Endothelial cell (in vitro differentiated cells): ENCODE measurements around the gene ODAD3. TPM values are rescaled to one million over a fixed set of nuclear protein-coding genes. Genes with fewer than 3 reads are reported as not detected.
A peak's percentile ranks its signal among the peaks of the same experiment; 100 is the strongest.
"Not testable (repeated sequence)": the region's sequence is repeated elsewhere in the genome, so short reads cannot be mapped to it uniquely, and the experiment has no call there.

Experiments used
- DNase-seq: peaks from one replicate; pipeline ENCODE4 v3.0.0; 2021; ENCODE audit warnings: low spot score
- H3K27ac Mint-ChIP-seq: one replicate; pipeline ENCODE4 v1.8.0; 2021; ENCODE audit warnings: mixed read lengths, inconsistent platforms; ENCODE audit not compliant: unreplicated experiment
- H3K27me3 Mint-ChIP-seq: one replicate; pipeline ENCODE4 v1.8.0; 2021; ENCODE audit warnings: mild to moderate bottlenecking, moderate library complexity, mixed read lengths, inconsistent platforms; ENCODE audit not compliant: unreplicated experiment
- H3K36me3 Mint-ChIP-seq: one replicate; pipeline ENCODE4 v1.8.0; 2021; ENCODE audit warnings: mild to moderate bottlenecking, low read depth, mixed read lengths, inconsistent platforms; ENCODE audit not compliant: unreplicated experiment
- H3K4me1 Mint-ChIP-seq: one replicate; pipeline ENCODE4 v1.8.0; 2021; ENCODE audit warnings: mild to moderate bottlenecking, mixed read lengths, inconsistent platforms; ENCODE audit not compliant: unreplicated experiment
- H3K4me3 Mint-ChIP-seq: one replicate; pipeline ENCODE4 v1.8.0; 2021; ENCODE audit warnings: mild to moderate bottlenecking, mixed read lengths, inconsistent platforms; ENCODE audit not compliant: unreplicated experiment
- H3K9me3 Mint-ChIP-seq: one replicate; pipeline ENCODE4 v1.8.0; 2021; ENCODE audit warnings: mixed read lengths, inconsistent platforms; ENCODE audit not compliant: unreplicated experiment
- CTCF ChIP-seq: fragments of 200-600 bp; sonication (generic); IDR thresholded peaks from one replicate; pipeline ENCODE4 v1.5.0; 2021; ENCODE audit warnings: antibody characterized with exemption; ENCODE audit not compliant: unreplicated experiment
- total RNA-seq: library from RNA; stranded (reverse); fragmentation: NEBNext Ultra II Directional; extraction: Animal tissue kit (Norgen Biotek cat#: 25700); gene quantifications from one replicate; pipeline ENCODE4 v1.2.1, GENCODE V29; 2021; ENCODE audit not compliant: unreplicated experiment

The ODAD3 gene
- total RNA-seq, 1 donor from 2014 or later = 0.64 TPM

- TF ChIP-seq CTCF = no peak
- Mint-ChIP-seq H3K27ac (no peak overlapping the region), H3K4me1 (peaks cover 2% of the 10 kb centered on the region), H3K36me3 (no peaks in the 10 kb centered on the region), H3K27me3 (peaks cover 24% of the 10 kb centered on the region), H3K9me3 (no peaks in the 10 kb centered on the region), H3K4me3 (no peak overlapping the region)
- no peak for DNase-seq
Observed at GRCh38 chr19:11418094-11418548, 16.8 kb downstream of the ODAD3 start.

GRCh38 chr19:11416346-11417052, 18.4 kb downstream of the ODAD3 start:
- Mint-ChIP-seq H3K27ac (no peak overlapping the region), H3K4me3 (peak overlapping the region; percentile 62), H3K36me3 (no peaks in the 10 kb centered on the region), H3K4me1 (peaks cover 2% of the 10 kb centered on the region), H3K27me3 (peaks cover 20% of the 10 kb centered on the region), H3K9me3 (no peaks in the 10 kb centered on the region)
- TF ChIP-seq CTCF = no peak
- DNase-seq = no peak

- H3K36me3 Mint-ChIP-seq = no peaks in the 10 kb centered on the region
- no peaks in the 10 kb centered on the region for H3K9me3 Mint-ChIP-seq
- H3K4me3 Mint-ChIP-seq = no peak overlapping the region
Observed at GRCh38 chr19:11414544-11414943, 20.4 kb downstream of the ODAD3 start.

GRCh38 chr19:11410682-11411081, 24.2 kb downstream of the ODAD3 start:
- Mint-ChIP-seq H3K9me3 (no peaks in the 10 kb centered on the region), H3K27me3 (peaks cover 1% of the 10 kb centered on the region), H3K4me1 (no peaks in the 10 kb centered on the region), H3K36me3 (no peaks in the 10 kb centered on the region), H3K27ac (no peak overlapping the region), H3K4me3 (no peak overlapping the region)
- DNase-seq = no peak
- no peak for TF ChIP-seq CTCF

More at GRCh38 chr19:11414544-11414943, 20.4 kb downstream of the ODAD3 start:
- TF ChIP-seq CTCF = no peak
- Mint-ChIP-seq H3K4me1 (no peaks in the 10 kb centered on the region), H3K27ac (no peak overlapping the region), H3K27me3 (peaks cover 10% of the 10 kb centered on the region)
- DNase-seq = no peak

- H3K27me3 Mint-ChIP-seq = peaks cover 2% of the 10 kb centered on the region
- TF ChIP-seq CTCF = no peak
- no peaks in the 10 kb centered on the region for H3K9me3 Mint-ChIP-seq
- H3K36me3 Mint-ChIP-seq = no peaks in the 10 kb centered on the region
- H3K4me1 Mint-ChIP-seq = no peaks in the 10 kb centered on the region
- no peak for DNase-seq
- no peak overlapping the region for H3K4me3 Mint-ChIP-seq
- no peak overlapping the region for H3K27ac Mint-ChIP-seq
Observed at GRCh38 chr19:11408591-11408990, 26.3 kb downstream of the ODAD3 start.

GRCh38 chr19:11406703-11407236, 28.2 kb downstream of the ODAD3 start:
- not testable (repeated sequence) for H3K27me3 Mint-ChIP-seq, H3K4me3 Mint-ChIP-seq, H3K36me3 Mint-ChIP-seq, H3K9me3 Mint-ChIP-seq, DNase-seq, H3K27ac Mint-ChIP-seq, H3K4me1 Mint-ChIP-seq
